Measurements from ENCODE around the gene ZFP92.
"Not testable (repeated sequence)": the region's sequence is repeated elsewhere in the genome, so short reads cannot be mapped to it uniquely, and the experiment has no call there.

Gene ZFP92

GRCh38 chrX:153397256-153397960 lies 13.9 kb upstream of the ZFP92 start:
- no peak for DNase-seq
- Histone ChIP-seq H3K4me1 (ENCODE audit: control insufficient read depth, insufficient read depth, low read length, poor library complexity, severe bottlenecking) (no peaks in the 10 kb centered on the region), H3K9me3 (ENCODE audit: control insufficient read depth, low read length) (no peaks in the 10 kb centered on the region), H3K36me3 (ENCODE audit: control insufficient read depth, insufficient read depth, low read length) (no peaks in the 10 kb centered on the region), H3K27ac (ENCODE audit: insufficient read depth, low read length, poor library complexity, severe bottlenecking) (no peak overlapping the region), H3K27me3 (replicated peaks; ENCODE audit: control insufficient read depth, insufficient read depth, low read length, poor library complexity, severe bottlenecking) (no peaks in the 10 kb centered on the region), H3K4me3 (ENCODE audit: insufficient read depth, low read depth, low read length, poor library complexity, severe bottlenecking) (no peak overlapping the region)

- H3K27ac ChIP-seq (ENCODE audit: insufficient read depth, low read length, poor library complexity, severe bottlenecking) = no peak overlapping the region
- no peaks in the 10 kb centered on the region for H3K4me1 ChIP-seq (ENCODE audit: control insufficient read depth, insufficient read depth, low read length, poor library complexity, severe bottlenecking)
- no peaks in the 10 kb centered on the region for H3K36me3 ChIP-seq (ENCODE audit: control insufficient read depth, insufficient read depth, low read length)
- no peaks in the 10 kb centered on the region for H3K27me3 ChIP-seq (replicated peaks; ENCODE audit: control insufficient read depth, insufficient read depth, low read length, poor library complexity, severe bottlenecking)
- H3K4me3 ChIP-seq (ENCODE audit: insufficient read depth, low read depth, low read length, poor library complexity, severe bottlenecking) = no peak overlapping the region
- no peak for DNase-seq
- no peaks in the 10 kb centered on the region for H3K9me3 ChIP-seq (ENCODE audit: control insufficient read depth, low read length)
Observed at GRCh38 chrX:153398275-153398960, 12.9 kb upstream of the ZFP92 start.

- peak; percentile 3 to 21 (median 9) for DNase-seq
- Histone ChIP-seq H3K27ac (ENCODE audit: insufficient read depth, low read length, poor library complexity, severe bottlenecking) (no peak overlapping the region), H3K4me3 (ENCODE audit: insufficient read depth, low read depth, low read length, poor library complexity, severe bottlenecking) (no peak overlapping the region), H3K4me1 (ENCODE audit: control insufficient read depth, insufficient read depth, low read length, poor library complexity, severe bottlenecking) (no peaks in the 10 kb centered on the region), H3K27me3 (replicated peaks; ENCODE audit: control insufficient read depth, insufficient read depth, low read length, poor library complexity, severe bottlenecking) (no peaks in the 10 kb centered on the region), H3K9me3 (ENCODE audit: control insufficient read depth, low read length) (no peaks in the 10 kb centered on the region), H3K36me3 (ENCODE audit: control insufficient read depth, insufficient read depth, low read length) (no peaks in the 10 kb centered on the region)
Observed at GRCh38 chrX:153400146-153401132, 10.8 kb upstream of the ZFP92 start.

- H3K27me3 ChIP-seq (replicated peaks; ENCODE audit: control insufficient read depth, insufficient read depth, low read length, poor library complexity, severe bottlenecking) = no peaks in the 10 kb centered on the region
- H3K36me3 ChIP-seq (ENCODE audit: control insufficient read depth, insufficient read depth, low read length) = no peaks in the 10 kb centered on the region
- H3K4me1 ChIP-seq (ENCODE audit: control insufficient read depth, insufficient read depth, low read length, poor library complexity, severe bottlenecking) = no peaks in the 10 kb centered on the region
- H3K9me3 ChIP-seq (ENCODE audit: control insufficient read depth, low read length) = no peaks in the 10 kb centered on the region
- H3K27ac ChIP-seq (ENCODE audit: insufficient read depth, low read length, poor library complexity, severe bottlenecking) = no peak within 1 kb of the TSS
- H3K4me3 ChIP-seq (ENCODE audit: insufficient read depth, low read depth, low read length, poor library complexity, severe bottlenecking) = no peak within 1 kb of the TSS
- DNase-seq = no peak
Observed at GRCh38 chrX:153401133-153401764, 10.0 kb upstream of the ZFP92 start, which contains the start of gene PNMA6E. Gene PNMA6E (minus strand): TSS chrX:153401350. CDS start chrX:153398849, 2,501 bp downstream.

GRCh38 chrX:153404333-153404732 lies 6.9 kb upstream of the ZFP92 start:
- not testable (repeated sequence) for H3K4me1 ChIP-seq (ENCODE audit: control insufficient read depth, insufficient read depth, low read length, poor library complexity, severe bottlenecking); H3K27ac ChIP-seq (ENCODE audit: insufficient read depth, low read length, poor library complexity, severe bottlenecking); DNase-seq; H3K36me3 ChIP-seq (ENCODE audit: control insufficient read depth, insufficient read depth, low read length); H3K27me3 ChIP-seq (replicated peaks; ENCODE audit: control insufficient read depth, insufficient read depth, low read length, poor library complexity, severe bottlenecking); H3K4me3 ChIP-seq (ENCODE audit: insufficient read depth, low read depth, low read length, poor library complexity, severe bottlenecking); H3K9me3 ChIP-seq (ENCODE audit: control insufficient read depth, low read length)

- DNase-seq = no peak
- no peaks in the 10 kb centered on the region for H3K9me3 ChIP-seq (ENCODE audit: control insufficient read depth, low read length)
- no peaks in the 10 kb centered on the region for H3K27me3 ChIP-seq (replicated peaks; ENCODE audit: control insufficient read depth, insufficient read depth, low read length, poor library complexity, severe bottlenecking)
- H3K4me1 ChIP-seq (ENCODE audit: control insufficient read depth, insufficient read depth, low read length, poor library complexity, severe bottlenecking) = no peaks in the 10 kb centered on the region
- no peak overlapping the region for H3K27ac ChIP-seq (ENCODE audit: insufficient read depth, low read length, poor library complexity, severe bottlenecking)
- no peak overlapping the region for H3K4me3 ChIP-seq (ENCODE audit: insufficient read depth, low read depth, low read length, poor library complexity, severe bottlenecking)
- no peaks in the 10 kb centered on the region for H3K36me3 ChIP-seq (ENCODE audit: control insufficient read depth, insufficient read depth, low read length)
Observed at GRCh38 chrX:153405426-153405825, 5.8 kb upstream of the ZFP92 start.

- Histone ChIP-seq H3K9me3 (ENCODE audit: control insufficient read depth, low read length) (no peaks in the 10 kb centered on the region), H3K4me3 (ENCODE audit: insufficient read depth, low read depth, low read length, poor library complexity, severe bottlenecking) (no peak overlapping the region)
- no peak for DNase-seq
Observed at GRCh38 chrX:153406011-153406410, 5.3 kb upstream of the ZFP92 start.

GRCh38 chrX:153406903-153407302 lies 4.4 kb upstream of the ZFP92 start:
- no peak for DNase-seq
- no peaks in the 10 kb centered on the region for H3K36me3 ChIP-seq (ENCODE audit: control insufficient read depth, insufficient read depth, low read length)
- H3K9me3 ChIP-seq (ENCODE audit: control insufficient read depth, low read length) = no peaks in the 10 kb centered on the region

More at GRCh38 chrX:153406011-153406410, 5.3 kb upstream of the ZFP92 start:
- Histone ChIP-seq H3K36me3 (ENCODE audit: control insufficient read depth, insufficient read depth, low read length) (no peaks in the 10 kb centered on the region), H3K27ac (ENCODE audit: insufficient read depth, low read length, poor library complexity, severe bottlenecking) (no peak overlapping the region), H3K27me3 (replicated peaks; ENCODE audit: control insufficient read depth, insufficient read depth, low read length, poor library complexity, severe bottlenecking) (no peaks in the 10 kb centered on the region), H3K4me1 (ENCODE audit: control insufficient read depth, insufficient read depth, low read length, poor library complexity, severe bottlenecking) (no peaks in the 10 kb centered on the region)

GRCh38 chrX:153407736-153408135 lies 3.5 kb upstream of the ZFP92 start:
- H3K4me3 ChIP-seq (ENCODE audit: insufficient read depth, low read depth, low read length, poor library complexity, severe bottlenecking) = no peak overlapping the region
- peaks cover 5% of the 10 kb centered on the region for H3K4me1 ChIP-seq (ENCODE audit: control insufficient read depth, insufficient read depth, low read length, poor library complexity, severe bottlenecking)
- no peak overlapping the region for H3K27ac ChIP-seq (ENCODE audit: insufficient read depth, low read length, poor library complexity, severe bottlenecking)
- no peaks in the 10 kb centered on the region for H3K36me3 ChIP-seq (ENCODE audit: control insufficient read depth, insufficient read depth, low read length)
- DNase-seq = no peak
- H3K27me3 ChIP-seq (replicated peaks; ENCODE audit: control insufficient read depth, insufficient read depth, low read length, poor library complexity, severe bottlenecking) = no peaks in the 10 kb centered on the region
- H3K9me3 ChIP-seq (ENCODE audit: control insufficient read depth, low read length) = no peaks in the 10 kb centered on the region

More at GRCh38 chrX:153406903-153407302, 4.4 kb upstream of the ZFP92 start:
- Histone ChIP-seq H3K4me3 (ENCODE audit: insufficient read depth, low read depth, low read length, poor library complexity, severe bottlenecking) (no peak overlapping the region), H3K27ac (ENCODE audit: insufficient read depth, low read length, poor library complexity, severe bottlenecking) (no peak overlapping the region), H3K27me3 (replicated peaks; ENCODE audit: control insufficient read depth, insufficient read depth, low read length, poor library complexity, severe bottlenecking) (no peaks in the 10 kb centered on the region), H3K4me1 (ENCODE audit: control insufficient read depth, insufficient read depth, low read length, poor library complexity, severe bottlenecking) (peaks cover 2% of the 10 kb centered on the region)
